Ecto neural progenitor cell (in vitro differentiated cells): ENCODE measurements around the gene SULT2A1.
"Not testable (repeated sequence)": the region's sequence is repeated elsewhere in the genome, so short reads cannot be mapped to it uniquely, and the experiment has no call there.

ENCODE experiments used
- DNase-seq: peaks from one replicate; pipeline ENCODE4 v3.0.0-alpha.2; 2018; ENCODE audit warnings: low spot score

The SULT2A1 gene, protein sequence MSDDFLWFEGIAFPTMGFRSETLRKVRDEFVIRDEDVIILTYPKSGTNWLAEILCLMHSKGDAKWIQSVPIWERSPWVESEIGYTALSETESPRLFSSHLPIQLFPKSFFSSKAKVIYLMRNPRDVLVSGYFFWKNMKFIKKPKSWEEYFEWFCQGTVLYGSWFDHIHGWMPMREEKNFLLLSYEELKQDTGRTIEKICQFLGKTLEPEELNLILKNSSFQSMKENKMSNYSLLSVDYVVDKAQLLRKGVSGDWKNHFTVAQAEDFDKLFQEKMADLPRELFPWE

GRCh38 chr19:47886010-47886559, at the start of gene SULT2A1:
SULT2A1 (minus strand) TSS chr19:47886315; CDS start chr19:47886257, 58 bp downstream.
- no peak for DNase-seq

- DNase-seq = not testable (repeated sequence)
These were observed 42.5 kb upstream of the SULT2A1 start for GRCh38 chr19:47928581-47928980.

- not testable (repeated sequence) for DNase-seq
These were observed 34.0 kb upstream of the SULT2A1 start for GRCh38 chr19:47920107-47920506.

DNA sequence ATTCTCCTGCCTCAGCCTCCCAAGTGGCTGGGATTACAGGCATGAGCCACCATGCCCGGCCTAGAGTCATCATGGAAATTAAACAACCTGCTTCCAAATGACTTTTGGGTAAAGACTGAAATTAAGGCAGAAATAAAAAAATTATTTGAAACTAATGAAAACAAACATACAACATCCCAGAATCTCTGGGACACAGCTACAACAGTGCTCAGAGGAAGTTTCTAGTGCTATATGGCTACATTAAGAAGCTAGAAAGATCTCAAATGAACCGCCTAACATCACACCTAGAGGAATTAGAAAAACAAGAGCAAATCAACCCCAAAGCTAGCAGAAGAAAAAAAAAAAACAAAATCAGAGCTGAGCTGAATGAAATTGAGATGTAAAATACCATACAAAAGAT, 24.1 kb upstream of the SULT2A1 start:
- DNase-seq = not testable (repeated sequence)

- not testable (repeated sequence) for DNase-seq
These were observed 23.2 kb upstream of the SULT2A1 start for GRCh38 chr19:47909350-47909749.

GRCh38 chr19:47901370-47901769, 15.3 kb upstream of the SULT2A1 start:
- DNase-seq = no peak

DNA sequence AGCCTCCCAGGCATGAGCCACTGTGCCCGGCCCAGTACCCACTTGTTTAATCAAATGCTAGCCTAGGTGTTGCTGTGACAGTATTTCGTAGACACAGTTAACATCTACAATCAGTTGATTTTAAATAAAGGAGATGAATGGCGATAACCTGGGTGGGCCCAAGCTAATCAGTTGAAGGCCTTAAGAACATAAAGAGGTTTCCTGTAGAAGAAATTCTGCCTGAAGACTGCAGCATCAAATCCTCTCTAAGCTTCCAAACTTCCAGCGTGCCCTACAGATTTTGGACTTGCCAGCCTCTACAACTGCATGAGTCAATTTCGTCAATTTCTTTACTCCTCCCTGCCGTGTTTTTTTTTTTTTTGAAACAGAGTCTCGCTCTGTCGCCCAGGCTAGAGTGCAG, 13.2 kb upstream of the SULT2A1 start:
- DNase-seq = no peak

- no peak for DNase-seq
These were observed 11.7 kb upstream of the SULT2A1 start for GRCh38 chr19:47897861-47898260.

GRCh38 chr19:47896773-47897172, 10.7 kb upstream of the SULT2A1 start:
- no peak for DNase-seq

DNA sequence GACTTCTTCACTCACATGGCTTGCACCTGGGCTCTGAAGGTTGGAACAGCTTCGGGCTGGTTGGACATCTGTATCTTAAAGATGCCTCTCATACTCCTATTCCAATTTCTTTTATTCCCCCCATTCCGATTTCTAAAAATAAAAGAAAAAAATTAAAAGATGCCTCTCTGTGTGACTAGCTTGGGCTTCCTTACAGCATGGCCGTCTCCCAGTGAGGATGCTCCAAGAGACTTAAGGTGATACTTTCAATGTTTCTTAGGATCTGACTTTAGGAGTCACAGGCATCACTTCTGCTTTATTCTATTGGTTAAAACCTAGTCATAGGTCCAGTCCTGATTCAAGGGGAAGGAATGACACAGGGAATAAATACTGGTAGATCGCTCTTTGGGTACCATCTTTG, 9.9 kb upstream of the SULT2A1 start:
- no peak for DNase-seq

- DNase-seq = no peak
These were observed 9.2 kb upstream of the SULT2A1 start for GRCh38 chr19:47895165-47895782.

GRCh38 chr19:47891923-47892666, 6.0 kb upstream of the SULT2A1 start:
- peak; percentile 79 for DNase-seq

GRCh38 chr19:47891622-47891922, 5.5 kb upstream of the SULT2A1 start:
- DNase-seq = no peak

- no peak for DNase-seq
These were observed 4.9 kb upstream of the SULT2A1 start for GRCh38 chr19:47890865-47891621.

- no peak for DNase-seq
These were observed 1.1 kb downstream of the SULT2A1 start for GRCh38 chr19:47885067-47885463.

DNA sequence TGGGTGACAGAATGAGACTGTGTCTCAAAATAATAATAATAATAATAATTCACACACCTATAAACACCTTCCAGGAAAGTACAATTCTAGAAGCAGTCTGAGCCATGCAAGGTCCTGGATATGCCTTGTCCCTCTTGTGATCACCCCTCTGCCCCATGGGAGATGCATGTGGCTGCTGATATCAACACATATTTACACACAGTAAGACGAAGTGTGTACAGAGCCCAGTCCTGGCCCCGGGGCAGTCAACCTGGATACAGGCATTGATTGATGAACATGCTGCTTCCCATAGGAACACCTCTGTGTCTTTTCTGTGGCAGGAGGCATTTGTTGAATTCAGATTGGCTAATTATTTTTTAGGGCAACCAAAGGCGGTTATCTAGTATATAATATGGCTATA, 3.2 kb downstream of the SULT2A1 start:
- DNase-seq = no peak

- no peak for DNase-seq
These were observed 4.4 kb downstream of the SULT2A1 start for GRCh38 chr19:47881757-47882156.

DNA sequence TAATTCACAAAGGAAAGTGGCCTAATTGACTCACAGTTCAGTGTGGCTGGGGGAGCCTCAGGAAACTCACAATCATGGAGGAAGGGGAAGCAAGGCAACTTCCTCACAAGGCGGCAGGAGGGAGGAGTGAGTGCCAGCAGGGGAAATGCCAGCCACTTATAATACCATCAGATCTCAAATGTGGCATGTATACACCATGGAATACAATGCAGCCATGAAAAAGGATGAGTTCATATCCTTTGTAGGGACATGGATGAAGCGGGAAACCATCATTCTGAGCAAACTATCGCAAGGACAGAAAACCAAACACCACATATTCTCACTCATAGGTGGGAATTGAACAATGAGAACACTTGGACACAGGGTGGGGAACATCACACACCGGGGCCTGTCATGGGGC, 6.7 kb downstream of the SULT2A1 start:
- not testable (repeated sequence) for DNase-seq

DNA sequence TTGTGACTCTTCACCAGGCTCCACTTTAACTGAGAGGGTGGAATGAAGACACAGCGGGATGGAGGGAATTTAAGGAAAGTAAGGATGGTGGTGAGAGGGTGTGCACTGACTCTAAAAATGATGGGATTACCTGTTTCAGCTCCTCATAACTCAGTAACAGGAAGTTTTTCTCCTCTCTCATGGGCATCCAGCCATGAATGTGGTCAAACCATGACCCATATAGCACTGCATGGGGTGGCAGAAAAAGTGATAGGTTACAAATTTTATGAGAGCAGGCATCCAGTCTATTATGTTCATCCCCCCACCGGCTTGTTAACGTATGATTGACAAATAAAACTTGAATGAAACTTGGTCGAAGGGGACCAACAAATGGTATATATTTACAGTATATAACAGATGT, 7.2 kb downstream of the SULT2A1 start:
- DNase-seq = no peak

- no peak for DNase-seq
These were observed 20.9 kb downstream of the SULT2A1 start for GRCh38 chr19:47865166-47865565.

DNA sequence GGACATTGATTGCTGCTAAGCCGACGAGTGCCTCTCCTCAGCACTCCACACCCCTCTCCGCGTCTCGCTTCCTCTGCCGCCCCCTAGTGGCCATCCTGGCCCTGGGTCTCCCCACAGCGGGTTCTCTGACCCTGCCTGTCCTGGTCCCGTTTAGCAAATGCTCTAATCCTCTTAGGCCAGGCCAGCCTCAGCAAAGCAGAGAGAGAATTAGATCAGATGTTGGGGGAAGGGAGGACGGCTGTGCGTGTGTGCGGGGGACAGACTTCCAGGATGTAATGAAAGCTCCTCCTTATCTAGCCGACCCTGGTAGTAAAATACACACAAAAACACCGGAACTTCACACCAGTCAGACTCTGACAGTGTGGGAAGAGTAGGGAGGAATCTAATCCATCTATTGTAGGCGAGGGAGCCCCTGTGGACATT, 22.6 kb downstream of the SULT2A1 start:
- peak; percentile 98 for DNase-seq

DNA sequence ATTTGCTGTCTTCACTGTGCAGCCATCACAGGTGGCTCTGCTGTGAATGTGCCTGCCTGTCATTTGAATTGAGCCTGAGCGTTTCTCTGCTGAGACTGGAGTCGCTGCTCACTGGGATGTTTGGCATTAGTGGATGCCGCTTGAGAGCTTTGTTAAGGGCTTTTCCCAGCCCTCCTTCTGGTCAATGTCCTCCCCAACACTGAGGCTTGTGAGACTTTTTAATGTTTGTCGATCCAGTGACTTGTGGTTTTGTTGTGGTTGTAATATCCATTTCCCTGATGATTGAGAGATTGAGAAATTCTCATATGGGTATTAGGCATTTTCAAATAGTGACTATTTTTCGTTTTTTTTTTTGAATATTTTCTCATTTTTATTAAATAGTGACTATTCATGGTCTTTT, 24.5 kb downstream of the SULT2A1 start:
- no peak for DNase-seq
